Fibroblast of skin of right biceps (primary cell): Measurements from ENCODE around the gene LAMA3.

Source experiments
- DNase-seq: peaks from one replicate; pipeline ENCODE4 v3.0.0-alpha.2; 2013

LAMA3 gene

DNA sequence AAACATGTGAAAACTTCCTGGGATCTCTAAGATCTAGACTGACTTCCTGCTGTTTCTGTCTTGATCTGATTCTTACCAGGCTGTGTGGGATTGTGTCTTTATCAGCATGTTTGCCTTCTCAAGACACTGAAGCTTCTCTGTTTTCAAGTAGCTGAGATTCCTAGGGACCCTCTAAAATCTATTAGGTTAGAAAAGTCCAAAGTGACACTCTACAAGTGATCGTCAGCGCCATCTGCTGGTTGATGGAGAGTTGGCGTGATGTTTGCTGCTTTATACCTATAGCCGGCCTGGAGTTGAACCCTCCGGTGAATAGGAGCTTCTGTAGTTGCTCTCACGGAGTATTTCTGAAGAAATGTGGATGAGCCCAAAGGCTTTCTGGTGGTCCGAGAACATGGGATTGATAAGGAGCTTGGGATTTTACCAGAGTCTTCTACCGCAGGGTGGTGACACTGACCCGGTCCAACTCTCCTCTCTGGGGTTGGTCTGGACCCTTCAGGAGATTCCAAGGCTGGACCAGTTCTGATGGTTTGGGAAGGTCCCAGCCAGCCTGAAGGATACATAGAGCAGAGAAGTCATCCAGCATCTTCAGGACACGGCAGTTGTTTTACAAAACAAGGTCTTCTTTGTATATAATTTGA is 229.3 kb downstream of the LAMA3 start:
- DNase-seq, result peak; percentile 59

- no peak for DNase-seq
These were observed 230.8 kb downstream of the LAMA3 start for GRCh38 chr18:23920054-23920453.

DNA sequence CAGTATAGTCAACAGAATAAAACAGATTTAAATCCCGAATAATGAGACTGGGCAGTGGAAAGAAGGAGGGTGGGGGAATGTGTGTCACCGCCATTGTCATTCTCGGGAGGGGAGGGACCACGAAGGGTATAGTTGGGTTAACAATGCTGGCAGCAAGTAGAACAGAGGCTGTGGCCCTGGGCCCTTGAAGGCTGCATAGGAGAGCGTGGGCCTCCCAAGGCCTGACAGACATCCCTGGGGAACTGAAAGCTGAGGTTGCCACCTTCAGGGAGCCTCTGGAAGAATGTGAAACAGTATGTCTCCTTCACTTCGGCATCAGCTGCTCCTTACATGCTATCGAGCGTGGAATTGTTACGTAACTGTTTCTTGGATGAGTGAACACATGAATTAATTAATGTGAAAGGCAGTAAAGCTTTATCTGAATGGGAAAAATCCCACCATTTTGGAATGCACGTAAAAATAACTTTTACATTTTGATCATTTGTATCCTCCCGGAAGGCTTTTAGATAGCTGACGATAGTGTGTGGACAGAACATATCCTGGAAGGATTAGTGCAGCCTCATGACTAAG is 232.5 kb downstream of the LAMA3 start:
- no peak for DNase-seq

GRCh38 chr18:23922939-23923338 is 233.7 kb downstream of the LAMA3 start:
- DNase-seq, result no peak

- DNase-seq, result peak; percentile 60
These were observed 235.6 kb downstream of the LAMA3 start for GRCh38 chr18:23924813-23925212.

DNA sequence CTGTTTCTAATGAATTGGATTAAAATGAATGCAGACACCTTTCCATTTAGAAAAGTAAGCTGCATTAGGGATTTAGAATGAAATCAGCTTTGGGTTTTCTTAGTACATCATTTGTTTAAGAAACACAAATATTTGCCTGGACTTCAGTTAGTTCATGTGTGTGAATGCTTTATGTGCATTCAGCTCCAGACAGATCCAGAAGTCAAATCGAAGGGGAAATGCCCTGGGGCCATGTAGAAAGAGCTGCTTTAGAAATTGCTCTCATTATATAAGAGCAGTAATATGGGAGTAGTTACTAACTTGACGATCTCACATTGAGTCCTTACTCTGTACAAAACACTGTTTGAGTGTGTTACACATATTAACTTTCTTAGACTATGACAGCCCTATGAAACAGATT is 237.3 kb downstream of the LAMA3 start:
- DNase-seq, result no peak

DNA sequence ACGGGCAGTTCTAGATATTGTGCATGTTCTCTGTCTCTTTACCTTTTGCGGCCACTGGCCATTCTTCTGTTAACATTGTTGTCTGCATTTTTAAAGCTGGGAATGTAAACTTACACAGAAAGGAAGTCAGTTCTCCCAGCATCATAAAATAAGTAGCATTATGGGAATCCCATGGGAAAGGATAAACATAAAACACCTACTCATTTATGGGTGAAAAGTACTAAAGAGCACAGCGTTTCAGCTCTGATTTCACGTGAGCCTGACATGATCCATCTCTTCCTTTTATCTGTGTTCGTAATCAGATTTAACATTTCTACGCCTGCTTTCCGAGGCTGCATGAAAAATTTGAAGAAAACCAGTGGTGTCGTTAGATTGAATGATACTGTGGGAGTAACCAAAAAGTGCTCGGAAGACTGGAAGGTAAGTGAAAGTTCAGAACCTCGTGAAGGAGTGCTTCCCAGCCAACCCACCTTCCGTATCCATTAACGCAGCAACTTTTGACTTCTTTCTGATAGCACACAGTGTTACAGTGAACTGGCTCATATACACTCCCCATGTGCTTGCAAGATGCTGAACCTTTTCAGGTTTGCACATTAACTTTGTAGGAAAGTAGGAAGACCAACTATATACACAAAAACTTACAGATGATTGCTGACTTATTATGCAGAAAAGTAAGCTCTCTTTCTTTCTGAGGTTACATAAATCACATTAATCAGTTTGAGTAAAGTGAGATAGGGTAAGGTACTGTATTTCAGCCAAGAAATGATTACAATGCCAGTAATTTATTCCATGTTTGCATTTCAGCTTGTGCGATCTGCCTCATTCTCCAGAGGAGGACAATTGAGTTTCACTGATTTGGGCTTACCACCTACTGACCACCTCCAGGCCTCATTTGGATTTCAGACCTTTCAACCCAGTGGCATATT is 238.8 kb downstream of the LAMA3 start:
- DNase-seq, result no peak

DNA sequence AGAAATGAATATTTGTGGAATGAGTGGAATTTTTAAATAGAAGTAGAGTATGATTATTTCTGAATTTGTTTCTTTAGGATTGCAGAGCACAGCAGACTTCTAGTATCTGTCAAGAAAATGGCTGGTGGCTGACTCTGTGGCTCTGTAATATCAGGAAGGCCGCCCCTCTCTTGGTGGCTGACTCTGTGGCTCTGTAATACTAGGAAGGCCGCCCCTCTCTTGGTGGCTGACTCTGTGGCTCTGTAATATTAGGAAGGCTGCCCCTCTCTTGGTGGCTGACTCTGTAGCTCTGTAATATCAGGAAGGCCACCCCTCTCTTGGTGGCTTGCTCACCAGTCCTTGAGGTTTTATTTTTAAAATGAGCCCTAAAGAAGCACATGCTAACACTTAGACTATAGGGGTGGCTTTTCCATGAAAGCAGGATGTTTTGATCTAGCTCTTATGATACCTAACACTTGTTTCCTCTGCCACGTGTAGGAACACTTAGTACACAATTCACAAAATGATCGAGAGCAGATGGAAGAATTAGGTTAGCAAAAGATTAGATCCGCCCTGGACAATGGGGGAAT is 240.2 kb downstream of the LAMA3 start:
- no peak for DNase-seq

- DNase-seq, result no peak
These were observed 240.7 kb downstream of the LAMA3 start for GRCh38 chr18:23930002-23930401.

- no peak for DNase-seq
These were observed 243.3 kb downstream of the LAMA3 start for GRCh38 chr18:23932385-23933067.

DNA sequence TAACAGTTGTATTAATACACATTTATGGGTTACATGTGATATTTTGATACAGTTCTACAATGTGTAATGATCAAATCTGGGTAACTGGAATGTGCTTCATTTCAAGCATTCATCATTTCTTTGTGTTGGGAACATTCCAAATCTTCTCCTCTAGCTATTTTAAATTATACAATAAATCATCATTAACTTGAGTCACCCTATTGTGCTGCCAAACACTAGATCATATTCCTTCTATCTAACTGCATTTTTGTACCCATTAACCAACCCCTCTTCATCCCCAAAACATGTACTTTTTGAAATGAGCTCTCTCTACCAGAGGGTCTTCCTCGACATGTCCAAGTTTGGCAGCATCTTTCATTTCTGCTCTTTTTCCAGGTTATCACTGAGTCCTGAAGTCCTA is 244.2 kb downstream of the LAMA3 start:
- DNase-seq, result peak; percentile 77

DNA sequence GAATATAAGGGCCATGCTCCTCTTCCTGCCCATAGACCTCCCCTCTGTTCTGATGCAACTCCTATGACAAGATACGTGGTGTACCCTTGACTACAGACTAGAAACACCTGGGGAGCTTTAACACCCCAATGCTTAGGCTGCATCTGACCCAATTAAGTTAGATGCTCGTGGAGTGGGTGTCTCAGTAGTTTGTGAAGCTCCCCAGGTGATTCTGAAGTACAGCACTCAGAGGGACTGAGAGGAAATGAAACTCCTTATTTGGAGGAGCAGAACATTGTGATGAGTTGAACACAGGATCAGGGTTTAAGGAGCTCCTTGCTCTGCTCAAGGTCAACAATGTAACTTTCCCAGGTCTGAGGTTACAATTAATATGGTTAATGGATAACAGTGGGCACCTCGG is 245.0 kb downstream of the LAMA3 start:
- no peak for DNase-seq

DNA sequence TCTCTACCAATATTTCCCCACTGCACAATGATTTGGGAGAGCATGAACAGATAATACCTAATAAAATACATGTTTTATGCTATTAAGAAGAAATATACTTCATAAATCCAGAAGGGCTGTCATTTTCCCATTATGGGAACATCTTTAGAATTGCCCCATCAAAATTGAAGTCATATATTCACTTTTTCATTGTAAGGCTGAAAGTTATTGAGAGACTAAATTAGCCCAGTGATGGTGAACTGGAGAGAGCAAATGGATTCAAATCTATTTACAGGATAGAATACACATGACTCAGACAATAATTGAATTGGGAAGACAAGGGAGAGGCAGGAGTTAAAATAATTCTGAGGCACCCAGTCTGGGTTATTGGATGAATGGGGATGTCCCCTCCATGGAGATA is 245.6 kb downstream of the LAMA3 start:
- no peak for DNase-seq

DNA sequence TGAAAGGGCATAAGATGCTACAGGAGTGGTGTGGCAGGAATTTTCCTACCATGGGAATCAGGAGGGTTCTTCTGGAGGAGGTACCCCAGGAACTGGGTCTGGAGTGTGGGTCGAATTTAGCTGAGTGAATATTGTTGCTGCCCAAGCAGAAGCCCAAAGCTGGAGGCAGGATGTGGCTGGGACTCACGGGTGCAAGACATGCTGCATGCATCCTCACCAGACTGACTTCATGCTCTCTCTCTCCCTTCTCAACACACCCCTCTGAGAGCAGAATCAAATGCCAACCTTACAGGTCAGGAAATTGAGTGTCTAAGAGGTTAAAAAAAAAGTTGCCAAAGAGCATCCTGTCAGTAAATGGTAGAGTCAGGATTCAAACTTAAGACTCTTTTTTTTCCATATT is 246.6 kb downstream of the LAMA3 start:
- DNase-seq, result no peak

- DNase-seq, result no peak
These were observed 247.2 kb downstream of the LAMA3 start for GRCh38 chr18:23936381-23936958.

- no peak for DNase-seq
These were observed 248.9 kb downstream of the LAMA3 start for GRCh38 chr18:23938043-23938756.

DNA sequence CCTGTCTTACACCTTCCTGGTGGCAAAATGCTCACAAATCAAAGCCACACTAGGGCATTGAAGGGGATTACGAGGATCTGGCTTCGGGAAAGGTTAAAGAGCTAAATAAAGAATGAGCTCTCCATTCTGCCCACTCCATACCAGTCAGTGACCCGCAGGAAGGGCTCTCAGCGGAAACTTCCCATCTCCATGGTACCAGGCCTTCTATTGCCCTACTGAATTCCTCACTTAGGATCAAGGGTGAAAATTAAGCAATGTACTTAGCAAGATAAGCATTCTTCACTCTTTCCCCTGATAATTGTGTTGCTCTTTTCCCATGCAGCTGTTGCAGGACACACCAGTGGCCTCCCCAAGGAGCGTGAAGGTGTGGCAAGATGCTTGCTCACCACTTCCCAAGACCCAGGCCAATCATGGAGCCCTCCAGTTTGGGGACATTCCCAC is 249.7 kb downstream of the LAMA3 start:
- DNase-seq, result no peak

- no peak for DNase-seq
These were observed 250.1 kb downstream of the LAMA3 start for GRCh38 chr18:23939366-23939765.

DNA sequence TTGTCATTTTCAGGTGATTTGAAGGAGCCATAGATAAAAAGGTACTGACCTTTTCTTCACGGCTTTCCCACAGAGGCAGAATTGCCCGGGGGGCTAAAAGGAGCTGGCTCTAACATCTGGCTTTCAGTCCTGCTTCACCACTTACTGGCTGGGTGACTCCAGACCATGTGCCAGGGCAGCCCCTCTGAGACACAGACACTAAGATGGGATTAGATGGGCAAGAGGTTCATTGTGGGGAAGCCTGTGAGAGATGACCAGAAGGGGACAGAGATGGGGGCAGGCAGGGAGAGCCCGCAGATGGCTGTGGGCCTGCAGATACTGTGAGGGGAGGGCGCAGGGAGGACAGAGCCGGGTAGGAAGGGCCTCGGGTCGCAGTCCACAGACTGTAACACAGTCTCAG is 250.6 kb downstream of the LAMA3 start:
- DNase-seq, result no peak

- DNase-seq, result no peak
These were observed 252.5 kb downstream of the LAMA3 start for GRCh38 chr18:23941791-23942190.

GRCh38 chr18:23943104-23943503 is 253.9 kb downstream of the LAMA3 start:
- no peak for DNase-seq
